OCI-LY7 (cell line): ENCODE data around the gene FN1. TPM values are rescaled to one million over a fixed set of nuclear protein-coding genes. Genes with fewer than 3 reads are reported as not detected.

Experiments
- BruUV-seq: library from RNA; stranded (reverse); fragments of 400-500 nt; replicated peaks from 2 replicates; lab custom pipeline; 2021; lab: Mats Ljungman, UMichigan
- CTCF ChIA-PET: fragments of 300-600 bp; sonication (Branson Sonifier 250); formaldehyde crosslinking; loops from one replicate; lab custom pipeline; 2022; ENCODE audit warnings: antibody characterized with exemption; ENCODE audit not compliant: unreplicated experiment; lab: Charles Lee
- POLR2A ChIA-PET: fragments of 300-600 bp; sonication (Branson Sonifier 250); formaldehyde crosslinking; loops from one replicate; lab custom pipeline; 2022; ENCODE audit warnings: antibody characterized with exemption; lab: Charles Lee
- DNase-seq: peaks from one replicate; pipeline ENCODE4 v3.0.0-alpha.2; 2015; ENCODE audit warnings: low spot score
- H2AFZ ChIP-seq: fragments of 200-600 bp; sonication (generic), shearing (Covaris generic); 2 replicates; pipeline ENCODE4 v1.6.1; 2014; ENCODE audit warnings: mild to moderate bottlenecking, antibody characterized with exemption, low read length, moderate library complexity
- H3K27ac ChIP-seq: fragments of 200-600 bp; sonication (generic); 2 replicates; pipeline ENCODE4 v1.5.1; 2014; ENCODE audit warnings: mixed run types, low read depth, mild to moderate bottlenecking, moderate library complexity, low read length, inconsistent platforms; ENCODE audit not compliant: poor library complexity, severe bottlenecking
- H3K36me3 ChIP-seq: fragments of 200-600 bp; sonication (generic); 2 replicates; pipeline ENCODE4 v1.6.1; 2014; ENCODE audit warnings: mild to moderate bottlenecking, antibody characterized with exemption, low read length, moderate library complexity, mixed read lengths; ENCODE audit not compliant: insufficient read depth
- H3K4me1 ChIP-seq: fragments of 200-600 bp; sonication (generic); 2 replicates; pipeline ENCODE4 v1.5.1; 2014; ENCODE audit warnings: mild to moderate bottlenecking, low read length; ENCODE audit not compliant: insufficient read depth, poor library complexity, severe bottlenecking
- H3K4me2 ChIP-seq: fragments of 200-600 bp; sonication (generic); 2 replicates; pipeline ENCODE4 v1.6.1; 2014; ENCODE audit warnings: mild to moderate bottlenecking, low read length
- H3K4me3 ChIP-seq: fragments of 200-600 bp; sonication (generic); 2 replicates; pipeline ENCODE4 v1.5.1; 2014; ENCODE audit warnings: mild to moderate bottlenecking, low read depth, low read length; ENCODE audit not compliant: poor library complexity, severe bottlenecking
- H3K79me2 ChIP-seq: fragments of 200-600 bp; sonication (generic); 2 replicates; pipeline ENCODE4 v1.6.1; 2016; ENCODE audit warnings: low read depth, mild to moderate bottlenecking, low read length, moderate library complexity, mixed read lengths; ENCODE audit not compliant: insufficient read depth
- H3K9me2 ChIP-seq: fragments of 200-600 bp; sonication (generic); 2 replicates; pipeline ENCODE4 v1.6.1; 2016; ENCODE audit warnings: mild to moderate bottlenecking, low read length, mixed read lengths; ENCODE audit not compliant: insufficient read depth
- H3K9me3 ChIP-seq: fragments of 200-600 bp; sonication (generic); 2 replicates; pipeline ENCODE4 v1.6.1; 2014; ENCODE audit warnings: mild to moderate bottlenecking, mixed run types, low read length, mixed read lengths
- H4K20me1 ChIP-seq: fragments of 200-600 bp; sonication (generic); 2 replicates; pipeline ENCODE4 v1.6.1; 2014; ENCODE audit warnings: mild to moderate bottlenecking, antibody characterized with exemption, low read length, moderate library complexity, mixed read lengths; ENCODE audit not compliant: insufficient read depth
- EZH2phosphoT487 ChIP-seq: fragments of 200-600 bp; sonication (generic); IDR thresholded peaks from 2 replicates; pipeline ENCODE4 v1.6.1; 2018; ENCODE audit warnings: low read depth, borderline replicate concordance, mild to moderate bottlenecking, mixed run types, antibody characterized with exemption, low read length, moderate library complexity, mixed read lengths
- intact Hi-C: fragments of 100-400 bp; cut with micrococcal nuclease; formaldehyde crosslinking; loops from one replicate; pipeline ENCODE4 v1.10.0; 2022; ENCODE audit not compliant: unreplicated experiment
- total RNA-seq, 2 experiments: library from RNA; depleted of rRNA in 1 of 2; stranded (reverse); fragments of >200 nt in 1 of 2; shearing (Covaris generic) in 1 of 2; gene quantifications; 2 replicates each; pipeline ENCODE4 v1.2.3, GENCODE V29; 2014 to 2022
- TF ChIP-seq, protein P1 (sequence below): fragments of 200-600 bp; sonication (generic); conservative IDR thresholded peaks from 2 replicates; pipeline ENCODE4 v1.5.1; 2014; ENCODE audit warnings: mild to moderate bottlenecking, antibody characterized with exemption, low read length, moderate library complexity, mixed read lengths

FN1 gene
- total RNA-seq, 2 experiments from 2014 or later = 1.3 TPM; not detected in 1

DNA sequence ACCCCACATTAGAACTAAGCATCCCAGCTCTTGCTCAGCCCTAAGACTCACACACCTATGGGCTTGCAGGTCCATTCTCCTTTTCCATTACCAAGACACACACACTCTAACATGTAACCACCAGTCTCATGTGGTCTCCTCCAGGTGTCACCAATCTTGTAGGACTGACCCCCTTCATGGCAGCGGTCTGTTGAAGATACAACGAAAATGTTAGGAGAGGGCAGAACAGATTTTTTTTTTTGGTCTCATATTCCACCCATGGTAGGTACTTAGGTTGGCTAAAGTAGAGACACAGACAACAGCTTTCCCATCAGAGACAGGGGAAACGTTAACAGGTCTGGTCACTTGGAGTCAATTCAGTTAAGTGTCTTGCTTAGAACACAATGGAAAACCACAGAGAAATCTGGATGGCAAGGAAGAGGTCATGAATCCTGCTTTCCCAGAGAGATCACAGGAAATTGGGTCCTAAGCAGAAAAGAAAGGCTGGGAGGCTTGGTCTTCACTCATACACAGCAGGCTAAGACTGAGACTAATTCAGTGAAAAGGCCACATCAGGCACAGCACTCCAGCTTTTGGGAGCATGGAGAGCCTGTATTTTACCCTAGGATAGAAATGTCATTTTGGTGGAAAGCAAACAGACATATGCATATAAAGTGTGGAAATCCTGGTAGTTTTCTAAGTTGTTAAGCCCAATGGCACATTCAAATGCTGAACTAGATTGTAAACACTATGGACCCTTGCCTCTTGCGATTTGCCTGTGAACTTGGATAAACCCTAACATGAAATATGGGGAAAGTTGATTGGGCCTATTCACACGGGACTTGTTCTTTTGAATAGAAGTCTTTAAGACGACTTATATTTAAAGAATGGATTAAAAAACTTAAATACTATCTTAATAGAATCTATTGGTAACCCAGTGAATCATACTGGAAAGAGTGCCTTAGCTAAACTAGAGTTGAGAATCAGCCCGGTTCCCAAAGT lies 3.8 kb downstream of the FN1 start:
- POLR2A ChIA-PET = interaction anchor here (0.6 kb wide), 1 partner anchor 13 kb away, joined by 5 read pairs; no protein-coding TSS in a partner anchor
- DNase-seq = no peak
- Histone ChIP-seq H3K27ac (no peak overlapping the region), H3K4me1 (no peaks in the 10 kb centered on the region), H2AFZ (no peak overlapping the region), H3K4me3 (no peak overlapping the region), H3K79me2 (no peaks in the 10 kb centered on the region), H4K20me1 (no peaks in the 10 kb centered on the region), H3K9me3 (no peaks in the 10 kb centered on the region), H3K9me2 (no peaks in the 10 kb centered on the region), H3K4me2 (no peak overlapping the region), H3K36me3 (no peaks in the 10 kb centered on the region)
- intact Hi-C loops = no loop called here
- no TSS peak for BruUV-seq
- TF ChIP-seq, protein P1, sequence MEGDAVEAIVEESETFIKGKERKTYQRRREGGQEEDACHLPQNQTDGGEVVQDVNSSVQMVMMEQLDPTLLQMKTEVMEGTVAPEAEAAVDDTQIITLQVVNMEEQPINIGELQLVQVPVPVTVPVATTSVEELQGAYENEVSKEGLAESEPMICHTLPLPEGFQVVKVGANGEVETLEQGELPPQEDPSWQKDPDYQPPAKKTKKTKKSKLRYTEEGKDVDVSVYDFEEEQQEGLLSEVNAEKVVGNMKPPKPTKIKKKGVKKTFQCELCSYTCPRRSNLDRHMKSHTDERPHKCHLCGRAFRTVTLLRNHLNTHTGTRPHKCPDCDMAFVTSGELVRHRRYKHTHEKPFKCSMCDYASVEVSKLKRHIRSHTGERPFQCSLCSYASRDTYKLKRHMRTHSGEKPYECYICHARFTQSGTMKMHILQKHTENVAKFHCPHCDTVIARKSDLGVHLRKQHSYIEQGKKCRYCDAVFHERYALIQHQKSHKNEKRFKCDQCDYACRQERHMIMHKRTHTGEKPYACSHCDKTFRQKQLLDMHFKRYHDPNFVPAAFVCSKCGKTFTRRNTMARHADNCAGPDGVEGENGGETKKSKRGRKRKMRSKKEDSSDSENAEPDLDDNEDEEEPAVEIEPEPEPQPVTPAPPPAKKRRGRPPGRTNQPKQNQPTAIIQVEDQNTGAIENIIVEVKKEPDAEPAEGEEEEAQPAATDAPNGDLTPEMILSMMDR = no peak
- TF ChIP-seq EZH2phosphoT487 = no peak
- CTCF ChIA-PET = interaction anchor here (0.5 kb wide), 1 partner anchor 414 kb away, joined by 3 read pairs; no protein-coding TSS in a partner anchor

- intact Hi-C loops = no loop called here
Measured at GRCh38 chr2:215431290-215431689, 4.6 kb downstream of the FN1 start.

More at GRCh38 chr2:215431290-215431689, 4.6 kb downstream of the FN1 start:
- Histone ChIP-seq H3K4me2 (no peak overlapping the region), H3K4me1 (no peaks in the 10 kb centered on the region), H3K36me3 (no peaks in the 10 kb centered on the region), H4K20me1 (no peaks in the 10 kb centered on the region), H3K27ac (no peak overlapping the region), H2AFZ (no peak overlapping the region), H3K4me3 (no peak overlapping the region), H3K9me2 (no peaks in the 10 kb centered on the region), H3K79me2 (no peaks in the 10 kb centered on the region), H3K9me3 (no peaks in the 10 kb centered on the region)
- ChIA-PET POLR2A (interaction anchor here (0.6 to 0.7 kb wide), 2 partner anchors 14 to 298 kb away, joined by 3 to 5 read pairs; no protein-coding TSS in a partner anchor), CTCF (no interaction called here)
- BruUV-seq = no TSS peak
- no peak for DNase-seq
- no peak for TF ChIP-seq EZH2phosphoT487
- TF ChIP-seq, protein P1 = no peak
